Astrocyte (in vitro differentiated cells and primary cell): ENCODE results near the gene SCP2D1. TPM values are rescaled to one million over a fixed set of nuclear protein-coding genes. Genes with fewer than 3 reads are reported as not detected.

ENCODE experiments used
- DNase-seq: peaks from one replicate; pipeline ENCODE4 v3.0.0-alpha.2; 2010; ENCODE audit warnings: low read depth
- FAIRE-seq: peaks from 2 replicates; lab custom pipeline; 2011; peaks lifted over from hg19 to GRCh38; lab: Jason Lieb, UNC
- H2AFZ ChIP-seq: 2 replicates; pipeline ENCODE4 v1.6.0; 2012; ENCODE audit warnings: low read depth, low read length, inconsistent platforms
- H3K27ac ChIP-seq: 2 replicates; pipeline ENCODE4 v1.5.1; 2011; ENCODE audit warnings: low read depth, low read length, inconsistent platforms
- H3K27me3 ChIP-seq: 2 replicates; pipeline ENCODE4 v1.6.0; 2011; ENCODE audit warnings: low read length, inconsistent platforms; ENCODE audit not compliant: insufficient read depth
- H3K36me3 ChIP-seq: 2 replicates; pipeline ENCODE4 v1.5.1; 2011; ENCODE audit warnings: low read length, inconsistent platforms; ENCODE audit not compliant: insufficient read depth
- H3K4me1 ChIP-seq: 2 replicates; pipeline ENCODE4 v1.5.1; 2011; ENCODE audit warnings: low read length, inconsistent platforms; ENCODE audit not compliant: insufficient read depth
- H3K4me2 ChIP-seq: 2 replicates; pipeline ENCODE4 v1.6.0; 2012; ENCODE audit warnings: low read length, inconsistent platforms
- H3K4me3 ChIP-seq: 2 replicates; pipeline ENCODE4 v1.5.1; 2011; ENCODE audit warnings: low read depth, mild to moderate bottlenecking, low read length, inconsistent platforms; ENCODE audit not compliant: insufficient read depth
- H3K79me2 ChIP-seq: 2 replicates; pipeline ENCODE4 v1.6.0; 2012; ENCODE audit warnings: mild to moderate bottlenecking, low read length, inconsistent platforms; ENCODE audit not compliant: insufficient read depth
- H3K9ac ChIP-seq: 2 replicates; pipeline ENCODE4 v1.6.0; 2012; ENCODE audit warnings: mild to moderate bottlenecking, low read length, inconsistent platforms
- H3K9me3 ChIP-seq: 2 replicates; pipeline ENCODE4 v1.5.1; 2012; ENCODE audit warnings: low read depth, mild to moderate bottlenecking, low read length, inconsistent platforms; ENCODE audit not compliant: insufficient read depth
- H4K20me1 ChIP-seq: 2 replicates; pipeline ENCODE4 v1.6.0; 2012; ENCODE audit warnings: low read length, inconsistent platforms; ENCODE audit not compliant: insufficient read depth
- H3K27ac Mint-ChIP-seq: one replicate; pipeline ENCODE4 v1.8.0; 2021; ENCODE audit warnings: mild to moderate bottlenecking, mixed read lengths; ENCODE audit not compliant: unreplicated experiment
- H3K27me3 Mint-ChIP-seq: one replicate; pipeline ENCODE4 v1.8.0; 2021; ENCODE audit warnings: low read depth, mixed read lengths; ENCODE audit not compliant: unreplicated experiment
- H3K36me3 Mint-ChIP-seq: one replicate; pipeline ENCODE4 v1.8.0; 2021; ENCODE audit warnings: low read depth, mixed read lengths; ENCODE audit not compliant: unreplicated experiment
- H3K4me1 Mint-ChIP-seq: one replicate; pipeline ENCODE4 v1.8.0; 2021; ENCODE audit warnings: low read depth, mixed read lengths; ENCODE audit not compliant: unreplicated experiment
- H3K4me3 Mint-ChIP-seq: one replicate; pipeline ENCODE4 v1.8.0; 2021; ENCODE audit warnings: mild to moderate bottlenecking, moderate library complexity, mixed read lengths; ENCODE audit not compliant: unreplicated experiment
- H3K9me3 Mint-ChIP-seq: one replicate; pipeline ENCODE4 v1.8.0; 2021; ENCODE audit warnings: mild to moderate bottlenecking, mixed read lengths; ENCODE audit not compliant: unreplicated experiment
- EZH2 ChIP-seq: IDR thresholded peaks from 2 replicates; pipeline ENCODE4 v1.6.1; 2012; ENCODE audit warnings: mild to moderate bottlenecking, low read length, inconsistent platforms; ENCODE audit not compliant: insufficient read depth
- total RNA-seq: library from RNA; stranded (reverse); gene quantifications from 2 replicates; pipeline ENCODE4 v1.2.1, GENCODE V29; 2021
- TF ChIP-seq, protein P1 (sequence below): IDR thresholded peaks from 2 replicates; pipeline ENCODE4 v1.5.1; 2011; ENCODE audit warnings: low read depth, mild to moderate bottlenecking, inconsistent platforms, low read length, moderate library complexity; ENCODE audit not compliant: insufficient read depth

Gene SCP2D1
- total RNA-seq, 1 donor from 2014 or later: not detected

DNA sequence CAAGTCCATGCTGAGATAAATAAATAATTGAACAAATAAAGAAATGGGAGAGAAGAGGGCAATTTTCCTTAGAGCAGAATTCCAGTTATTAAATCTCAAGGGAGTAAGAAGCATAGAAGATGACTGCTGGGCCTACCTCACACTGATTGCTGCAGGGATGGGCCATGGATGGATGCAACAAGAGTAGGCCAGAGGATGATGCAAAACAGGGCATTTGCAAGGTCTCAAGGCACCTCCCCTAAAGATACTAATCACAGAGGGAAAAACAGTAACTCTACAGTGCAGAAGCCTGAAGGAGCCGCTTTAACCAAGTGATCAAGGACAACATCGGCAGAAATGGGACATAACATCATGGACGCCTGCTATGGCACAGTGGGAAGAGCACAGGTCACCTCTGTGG, 1.7 kb upstream of the SCP2D1 start:
- H3K36me3 Mint-ChIP-seq: no peaks in the 10 kb centered on the region
- no peak overlapping the region for H2AFZ ChIP-seq
- H3K9me3 Mint-ChIP-seq: peaks cover 4% of the 10 kb centered on the region
- no peaks in the 10 kb centered on the region for H3K4me1 ChIP-seq
- H3K27ac ChIP-seq: no peak overlapping the region
- H3K9me3 ChIP-seq: peaks cover 2% of the 10 kb centered on the region
- no peak overlapping the region for H3K9ac ChIP-seq
- no peaks in the 10 kb centered on the region for H3K79me2 ChIP-seq
- H3K27ac Mint-ChIP-seq: no peak overlapping the region
- no peaks in the 10 kb centered on the region for H4K20me1 ChIP-seq
- FAIRE-seq: no peak
- no peaks in the 10 kb centered on the region for H3K36me3 ChIP-seq
- no peak overlapping the region for H3K4me2 ChIP-seq
- no peaks in the 10 kb centered on the region for H3K27me3 ChIP-seq
- no peaks in the 10 kb centered on the region for H3K4me1 Mint-ChIP-seq
- no peak overlapping the region for H3K4me3 Mint-ChIP-seq
- H3K27me3 Mint-ChIP-seq: peaks cover 11% of the 10 kb centered on the region
- no peak for DNase-seq
- H3K4me3 ChIP-seq: no peak overlapping the region
- TF ChIP-seq EZH2: no peak
- TF ChIP-seq, protein P1, sequence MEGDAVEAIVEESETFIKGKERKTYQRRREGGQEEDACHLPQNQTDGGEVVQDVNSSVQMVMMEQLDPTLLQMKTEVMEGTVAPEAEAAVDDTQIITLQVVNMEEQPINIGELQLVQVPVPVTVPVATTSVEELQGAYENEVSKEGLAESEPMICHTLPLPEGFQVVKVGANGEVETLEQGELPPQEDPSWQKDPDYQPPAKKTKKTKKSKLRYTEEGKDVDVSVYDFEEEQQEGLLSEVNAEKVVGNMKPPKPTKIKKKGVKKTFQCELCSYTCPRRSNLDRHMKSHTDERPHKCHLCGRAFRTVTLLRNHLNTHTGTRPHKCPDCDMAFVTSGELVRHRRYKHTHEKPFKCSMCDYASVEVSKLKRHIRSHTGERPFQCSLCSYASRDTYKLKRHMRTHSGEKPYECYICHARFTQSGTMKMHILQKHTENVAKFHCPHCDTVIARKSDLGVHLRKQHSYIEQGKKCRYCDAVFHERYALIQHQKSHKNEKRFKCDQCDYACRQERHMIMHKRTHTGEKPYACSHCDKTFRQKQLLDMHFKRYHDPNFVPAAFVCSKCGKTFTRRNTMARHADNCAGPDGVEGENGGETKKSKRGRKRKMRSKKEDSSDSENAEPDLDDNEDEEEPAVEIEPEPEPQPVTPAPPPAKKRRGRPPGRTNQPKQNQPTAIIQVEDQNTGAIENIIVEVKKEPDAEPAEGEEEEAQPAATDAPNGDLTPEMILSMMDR: no peak

DNA sequence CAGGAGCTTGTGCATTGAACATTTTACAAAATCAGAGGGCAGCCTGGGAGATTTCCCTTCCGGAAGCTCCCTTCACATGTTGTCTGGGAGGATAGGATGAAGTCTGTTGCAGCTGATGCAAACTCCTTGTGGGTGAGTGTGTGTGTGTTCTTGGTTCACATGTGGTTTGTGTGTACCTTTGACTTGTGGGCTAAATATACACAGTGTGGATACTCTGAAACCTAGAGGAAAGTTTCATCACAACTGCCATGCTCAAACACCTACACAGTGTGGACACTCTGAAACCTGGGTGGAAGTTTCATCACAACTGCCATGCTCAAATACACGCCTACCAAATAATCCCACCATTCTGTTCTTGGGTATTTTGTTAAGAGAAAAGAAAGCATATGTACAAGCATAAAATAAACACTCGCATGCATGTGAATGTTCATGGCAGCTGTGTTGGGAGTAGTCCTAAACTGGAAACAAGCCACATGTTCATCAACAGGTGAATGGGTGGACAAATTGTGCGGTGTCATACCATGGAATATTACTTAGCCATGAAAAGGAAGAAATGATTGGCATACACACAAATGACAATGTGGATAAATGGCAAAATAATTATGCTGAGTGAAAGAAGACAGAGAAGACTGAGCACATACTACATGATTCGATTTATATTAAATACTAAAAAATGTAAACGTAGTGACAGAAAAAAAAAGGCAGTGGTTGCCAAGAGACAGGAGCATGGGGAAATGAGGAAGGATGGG, 1.8 kb downstream of the SCP2D1 start:
- Mint-ChIP-seq H3K9me3 (peaks cover 3% of the 10 kb centered on the region), H3K36me3 (no peaks in the 10 kb centered on the region), H3K4me3 (no peak overlapping the region), H3K27me3 (peaks cover 26% of the 10 kb centered on the region), H3K4me1 (no peaks in the 10 kb centered on the region), H3K27ac (no peak overlapping the region)
- Histone ChIP-seq H3K79me2 (no peaks in the 10 kb centered on the region), H3K27ac (no peak overlapping the region), H3K9me3 (peaks cover 2% of the 10 kb centered on the region), H3K9ac (no peak overlapping the region), H2AFZ (no peak overlapping the region), H4K20me1 (no peaks in the 10 kb centered on the region), H3K4me2 (no peak overlapping the region), H3K36me3 (no peaks in the 10 kb centered on the region), H3K4me3 (no peak overlapping the region), H3K4me1 (no peaks in the 10 kb centered on the region), H3K27me3 (no peaks in the 10 kb centered on the region)
- TF ChIP-seq, protein P1: no peak
- no peak for TF ChIP-seq EZH2
- FAIRE-seq (no peak), DNase-seq (no peak)

DNA sequence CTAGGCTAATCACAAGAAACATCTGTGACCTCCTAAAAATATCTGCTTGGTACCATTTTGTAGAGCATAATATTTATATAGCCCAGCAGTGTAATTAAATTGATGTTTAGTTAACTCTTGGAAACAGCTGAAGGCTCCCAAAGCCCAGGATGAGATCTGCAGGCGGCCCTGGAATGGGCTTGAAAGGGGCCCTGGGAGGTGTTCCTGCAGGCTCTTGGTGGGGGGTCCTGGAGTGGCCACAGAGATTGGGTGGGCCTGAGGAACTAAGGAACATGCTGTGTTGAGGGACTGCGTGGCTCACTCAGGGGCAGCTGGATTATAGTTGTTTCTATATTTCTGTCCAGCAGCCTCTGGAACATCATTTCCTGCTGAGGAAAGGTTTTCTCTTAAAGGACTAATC, 9.2 kb downstream of the SCP2D1 start:
- H3K9ac ChIP-seq: no peak overlapping the region
- no peak overlapping the region for H3K4me3 ChIP-seq
- no peaks in the 10 kb centered on the region for H3K4me1 Mint-ChIP-seq
- H2AFZ ChIP-seq: no peak overlapping the region
- H3K79me2 ChIP-seq: no peaks in the 10 kb centered on the region
- no peak overlapping the region for H3K4me2 ChIP-seq
- DNase-seq: no peak
- no peak for FAIRE-seq
- H3K9me3 Mint-ChIP-seq: no peaks in the 10 kb centered on the region
- TF ChIP-seq, protein P1: no peak
- TF ChIP-seq EZH2: no peak
- no peaks in the 10 kb centered on the region for H3K4me1 ChIP-seq
- H3K36me3 ChIP-seq: no peaks in the 10 kb centered on the region
- H3K27ac ChIP-seq: no peak overlapping the region
- no peaks in the 10 kb centered on the region for H3K36me3 Mint-ChIP-seq
- no peak overlapping the region for H3K4me3 Mint-ChIP-seq
- no peaks in the 10 kb centered on the region for H3K27me3 ChIP-seq
- H3K9me3 ChIP-seq: peaks cover 2% of the 10 kb centered on the region
- H3K27ac Mint-ChIP-seq: no peak overlapping the region
- no peaks in the 10 kb centered on the region for H4K20me1 ChIP-seq
- H3K27me3 Mint-ChIP-seq: peaks cover 21% of the 10 kb centered on the region
